K562 (cell line): ENCODE results near the gene DHRS7C. TPM values are rescaled to one million over a fixed set of nuclear protein-coding genes. Genes with fewer than 3 reads are reported as not detected.

Source experiments
- ATAC-seq: fragments of 200-7000 bp; cut with Tn5 transposase; 3 replicates; pipeline ENCODE4 v1.9.1; 2020; ENCODE audit warnings: moderate library complexity
- BruUV-seq: library from RNA; stranded (reverse); fragments of 400-500 nt; replicated peaks from 2 replicates; lab custom pipeline; 2021; lab: Mats Ljungman, UMichigan
- CTCF ChIA-PET: fragments of 300-600 bp; formaldehyde crosslinking; extraction: SDS; loops from one replicate; lab custom pipeline; 2021; ENCODE audit warnings: low intra/inter-chr PET ratio; lab: Yijun Ruan, JAX
- POLR2A ChIA-PET: fragments of 300-600, 350-650 bp; sonication (Branson Sonifier 250); formaldehyde crosslinking; extraction: SDS; loops from one replicate; lab custom pipeline; 2021; ENCODE audit warnings: antibody characterized with exemption, inconsistent platforms; lab: Yijun Ruan, JAX
- DNase-seq, 4 experiments: peaks; one replicate each; pipeline versions ENCODE4 v3.0.0 to v3.0.0-alpha.2; 2011 to 2018; ENCODE audit warnings: low spot score in 3 of 4, mixed read lengths in 3 of 4; ENCODE audit errors: extremely low read depth in 1 of 4
- FAIRE-seq: peaks from 2 replicates; lab custom pipeline; 2011; peaks lifted over from hg19 to GRCh38; lab: Jason Lieb, UNC
- H2AFZ ChIP-seq: 2 replicates; pipeline ENCODE4 v1.6.0; 2011; ENCODE audit warnings: low read depth, low read length, control low read depth, inconsistent platforms
- H3K27ac ChIP-seq: fragments of 200-600 bp; 3 replicates; pipeline ENCODE4 v1.8.0; 2011; ENCODE audit warnings: low read depth, mild to moderate bottlenecking, control low read depth, inconsistent platforms, low read length, moderate library complexity, mixed read lengths; ENCODE audit errors: extremely low read depth
- H3K27me3 ChIP-seq, 2 experiments: fragments of 300-600 bp in 1 of 2; 2 replicates in 1 of 2; 3 replicates in 1 of 2; pipeline versions ENCODE4 v1.6.0 to v1.8.0; 2011; ENCODE audit warnings: inconsistent platforms in 2 of 2, low read length in 2 of 2, mild to moderate bottlenecking in 1 of 2, mixed read lengths in 1 of 2, moderate library complexity in 1 of 2; ENCODE audit not compliant: control insufficient read depth in 2 of 2, insufficient read depth in 2 of 2
- H3K36me3 ChIP-seq: fragments of 300-600 bp; 3 replicates; pipeline ENCODE4 v1.8.0; 2011; ENCODE audit warnings: mild to moderate bottlenecking, low read length, inconsistent platforms; ENCODE audit not compliant: control insufficient read depth, insufficient read depth
- H3K4me1 ChIP-seq, 2 experiments: fragments of 200-600 bp in 1 of 2; replicated peaks in 1 of 2; 2 replicates in 1 of 2; 3 replicates in 1 of 2; pipeline versions ENCODE4 v1.5.1 to v1.8.0; 2011; ENCODE audit warnings: inconsistent platforms in 2 of 2, low read length in 2 of 2, mild to moderate bottlenecking in 1 of 2, mixed read lengths in 1 of 2, moderate library complexity in 1 of 2; ENCODE audit not compliant: control insufficient read depth in 2 of 2, insufficient read depth in 2 of 2
- H3K4me2 ChIP-seq: 2 replicates; pipeline ENCODE4 v1.6.1; 2011; ENCODE audit warnings: low read length, control low read depth, inconsistent platforms, mixed read lengths; ENCODE audit not compliant: insufficient read depth
- H3K4me3 ChIP-seq: fragments of 200-600 bp; sonication (generic), shearing (Covaris generic); 2 replicates; pipeline ENCODE4 v1.5.1; 2016; ENCODE audit warnings: control low read depth, inconsistent platforms
- H3K79me2 ChIP-seq: fragments of 200-600 bp; 3 replicates; pipeline ENCODE4 v1.8.0; 2011; ENCODE audit warnings: low read length, inconsistent platforms; ENCODE audit not compliant: control insufficient read depth, insufficient read depth
- H3K9ac ChIP-seq, 2 experiments: 2 replicates each; pipeline versions ENCODE4 v1.6.0 to v1.6.1; 2011; ENCODE audit warnings: low read depth in 2 of 2, low read length in 2 of 2, control low read depth in 1 of 2, inconsistent platforms in 1 of 2, mild to moderate bottlenecking in 1 of 2, mixed read lengths in 1 of 2; ENCODE audit not compliant: insufficient read depth in 1 of 2
- H3K9me1 ChIP-seq: one replicate; pipeline ENCODE4 v1.6.0; 2011; ENCODE audit warnings: inconsistent platforms, mild to moderate bottlenecking, low read length, moderate library complexity; ENCODE audit not compliant: control insufficient read depth, insufficient read depth
- H3K9me3 ChIP-seq: replicated peaks from 2 replicates; pipeline ENCODE4 v1.5.1; 2011; ENCODE audit warnings: low read depth, low read length, inconsistent platforms; ENCODE audit not compliant: control insufficient read depth, insufficient read depth
- H4K20me1 ChIP-seq: replicated peaks from 2 replicates; pipeline ENCODE4 v1.6.1; 2011; ENCODE audit warnings: low read length, inconsistent platforms, mixed read lengths; ENCODE audit not compliant: control insufficient read depth, insufficient read depth
- ELF1 ChIP-seq: fragments of 200-800 bp; sonication (Bioruptor generic); IDR thresholded peaks from 2 replicates; pipeline ENCODE4 v1.6.1; 2016; ENCODE audit warnings: missing genetic modification characterization, missing compliant biosample characterization
- EP300 ChIP-seq: IDR thresholded peaks from 2 replicates; pipeline ENCODE4 v1.6.1; 2012; ENCODE audit warnings: low read length, improper control_type of control experiment
- MEF2A ChIP-seq: IDR thresholded peaks from 2 replicates; pipeline ENCODE4 v1.6.1; 2011; ENCODE audit warnings: low read depth, mild to moderate bottlenecking, low read length, moderate library complexity; ENCODE audit not compliant: control insufficient read depth
- NFATC3 ChIP-seq: fragments of 450-650 bp; IDR thresholded peaks from 2 replicates; pipeline ENCODE4 v1.6.1; 2017; ENCODE audit warnings: mild to moderate bottlenecking
- NFIX ChIP-seq: fragments of 250-450 bp; sonication (Bioruptor Pico); IDR thresholded peaks from 2 replicates; pipeline ENCODE4 v1.4.0; 2020; ENCODE audit warnings: low read depth, mild to moderate bottlenecking, moderate library complexity
- ZBTB17 ChIP-seq: fragments of 450-650 bp; formaldehyde crosslinking; IDR thresholded peaks from 2 replicates; pipeline ENCODE4 v1.4.0; 2020; ENCODE audit warnings: mild to moderate bottlenecking
- ZNF212 ChIP-seq: fragments of 450-650 bp; formaldehyde crosslinking; IDR thresholded peaks from 2 replicates; pipeline ENCODE4 v1.4.0; 2020; ENCODE audit warnings: mild to moderate bottlenecking
- WGBS: fragments of 100-300 bp; shearing (Covaris generic); methylation state at CpG from one replicate; pipeline ENCODE4 v1.1.6; 2016; ENCODE audit warnings: low coverage, mixed read lengths; ENCODE audit not compliant: insufficient coverage; ENCODE audit errors: missing lambda C conversion rate; 5-methylcytosine and 5-hydroxymethylcytosine counted together
- in situ Hi-C: fragments of 300-500 bp; cut with MboI; formaldehyde crosslinking; loops from 4 replicates; pipeline ENCODE4 v1.15.0; 2018; ENCODE audit warnings: inconsistent platforms, mixed read lengths
- intact Hi-C: fragments of 100-400 bp; cut with micrococcal nuclease; formaldehyde crosslinking; loops from 2 replicates; pipeline ENCODE4 v1.14.2; 2022
- polyA plus RNA-seq, 8 experiments: library from polyadenylated mRNA; depleted of rRNA in 4 of 8; stranded (reverse) in 5 of 8; unstranded in 3 of 8; fragments of >200 nt; fragmentation: Nextera tagmentation in 2 of 8; fragmentation: Illumina TruSeq in 1 of 8; extraction: Ambion mirVana in 2 of 8; extraction: Trizol in 1 of 8; gene quantifications; 2 replicates each; pipeline versions ENCODE4 v1.2.1 to v1.2.3, GENCODE V29; 2011 to 2014; ENCODE audit warnings: inconsistent platforms in 1 of 8, missing spikeins in 1 of 8
- total RNA-seq, 7 experiments: library from RNA; depleted of rRNA in 6 of 7; stranded (reverse); fragments of >200 nt in 6 of 7; fragmentation: Illumina TruSeq in 2 of 7; extraction: Trizol in 2 of 7; gene quantifications; 2 replicates each; pipeline versions ENCODE4 v1.2.1 to v1.2.3, GENCODE V29; 2011 to 2021; ENCODE audit warnings: low replicate concordance in 1 of 7
- TF ChIP-seq, protein P1 (sequence below): fragments of 450-650 bp; IDR thresholded peaks from 2 replicates; pipeline ENCODE4 v1.6.1; 2017; ENCODE audit warnings: antibody characterized with exemption, mild to moderate bottlenecking

The DHRS7C gene
- total and polyA plus RNA-seq, 9 of the 15 experiments (the other 6 are each of a cell fraction or from before 2014, with no cell fraction given), result not detected

DNA sequence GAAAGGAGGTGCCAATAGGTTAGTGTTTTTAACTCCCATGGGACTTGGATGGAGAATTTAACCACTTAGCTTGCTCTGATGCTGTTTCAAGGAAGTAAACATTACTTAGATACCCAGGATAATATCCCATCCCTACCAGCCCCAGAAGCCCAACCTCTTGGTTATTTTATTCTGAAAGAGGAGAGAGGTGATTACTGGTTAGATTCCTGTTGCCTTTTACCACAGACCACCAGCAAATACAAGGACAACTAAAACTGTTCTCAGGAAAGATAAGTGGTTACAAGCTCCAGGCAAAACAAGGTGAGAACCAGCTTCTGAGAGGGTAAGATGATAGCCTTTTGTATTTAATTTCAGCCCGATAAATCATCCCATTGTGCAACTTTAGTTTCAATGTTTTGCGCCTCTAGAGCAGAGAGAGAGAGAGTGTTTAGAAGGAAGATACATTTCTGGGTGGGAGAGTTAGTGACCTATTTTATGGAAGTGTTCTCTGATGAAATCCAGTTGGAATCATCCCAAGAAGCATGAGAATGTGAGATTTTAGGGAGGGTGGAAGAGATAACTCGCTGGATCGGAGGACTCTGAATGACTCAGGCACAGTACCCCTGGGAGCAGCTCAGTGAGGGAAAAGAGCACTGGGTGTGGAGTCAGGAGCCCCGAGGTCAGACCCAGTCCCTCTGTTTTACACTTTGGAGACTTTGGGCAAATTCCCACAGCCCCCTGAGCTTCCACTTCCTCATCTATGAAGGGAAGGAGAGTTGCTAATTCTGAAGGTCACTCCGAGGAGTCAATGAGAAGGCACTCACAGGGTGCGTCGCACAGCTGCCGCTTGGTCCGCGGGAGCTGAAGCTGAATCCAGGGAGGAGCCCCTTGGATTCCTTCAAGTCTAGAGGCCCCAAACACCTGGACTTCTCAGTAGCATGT, 46.4 kb upstream of the DHRS7C start (continued):
- no peak for TF ChIP-seq NFIX (CRISPR knock-in tag)
- TF ChIP-seq, all 486 proteins: peak for 0

DNA sequence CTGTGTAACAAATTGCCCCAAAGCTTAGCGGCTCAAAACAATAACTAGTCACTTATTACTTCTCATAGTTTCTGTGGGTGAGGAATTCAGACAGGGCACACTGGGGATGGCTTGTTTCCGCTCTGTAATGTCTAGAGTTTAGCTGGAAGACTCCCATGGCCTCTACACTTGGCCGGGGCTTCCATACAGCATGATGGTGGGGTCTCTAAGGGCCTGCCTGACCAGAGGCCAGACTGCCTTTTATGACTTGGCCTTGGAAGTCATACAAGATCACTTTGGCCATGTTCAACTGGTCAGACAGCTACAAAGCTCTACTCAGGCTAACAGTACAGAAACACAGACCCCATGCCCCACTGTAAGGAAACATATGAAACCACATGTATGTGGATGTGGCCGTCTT, 42.5 kb upstream of the DHRS7C start:
- ChIA-PET CTCF (no interaction called here), POLR2A (no interaction called here)
- in situ Hi-C loops (no loop called here), intact Hi-C loops (no loop called here)
- FAIRE-seq (no peak), ATAC-seq (no peak), DNase-seq (no peak)
- Histone ChIP-seq H3K36me3 (no peaks in the 10 kb centered on the region), H3K27ac (no peak overlapping the region), H3K9me3 (no peaks in the 10 kb centered on the region), H2AFZ (no peak overlapping the region), H3K4me2 (no peak overlapping the region), H3K9me1 (no peaks in the 10 kb centered on the region), H3K79me2 (no peaks in the 10 kb centered on the region), H3K4me1 (no peaks in the 10 kb centered on the region), H3K9ac (no peak overlapping the region), H3K27me3 (no peaks in the 10 kb centered on the region; a peak in 1 of 5 replicates), H3K4me3 (no peak overlapping the region), H4K20me1 (no peaks in the 10 kb centered on the region)
- 0% methylated on average over 3 of the region's 4 CpGs for WGBS
- BruUV-seq, result no TSS peak
- TF ChIP-seq ZBTB17 (CRISPR knock-in tag) (no peak), ZNF212 (CRISPR knock-in tag) (no peak), ELF1 (no peak), MEF2A (no peak), NFATC3 (no peak), EP300 (no peak)
- TF ChIP-seq, protein P1, sequence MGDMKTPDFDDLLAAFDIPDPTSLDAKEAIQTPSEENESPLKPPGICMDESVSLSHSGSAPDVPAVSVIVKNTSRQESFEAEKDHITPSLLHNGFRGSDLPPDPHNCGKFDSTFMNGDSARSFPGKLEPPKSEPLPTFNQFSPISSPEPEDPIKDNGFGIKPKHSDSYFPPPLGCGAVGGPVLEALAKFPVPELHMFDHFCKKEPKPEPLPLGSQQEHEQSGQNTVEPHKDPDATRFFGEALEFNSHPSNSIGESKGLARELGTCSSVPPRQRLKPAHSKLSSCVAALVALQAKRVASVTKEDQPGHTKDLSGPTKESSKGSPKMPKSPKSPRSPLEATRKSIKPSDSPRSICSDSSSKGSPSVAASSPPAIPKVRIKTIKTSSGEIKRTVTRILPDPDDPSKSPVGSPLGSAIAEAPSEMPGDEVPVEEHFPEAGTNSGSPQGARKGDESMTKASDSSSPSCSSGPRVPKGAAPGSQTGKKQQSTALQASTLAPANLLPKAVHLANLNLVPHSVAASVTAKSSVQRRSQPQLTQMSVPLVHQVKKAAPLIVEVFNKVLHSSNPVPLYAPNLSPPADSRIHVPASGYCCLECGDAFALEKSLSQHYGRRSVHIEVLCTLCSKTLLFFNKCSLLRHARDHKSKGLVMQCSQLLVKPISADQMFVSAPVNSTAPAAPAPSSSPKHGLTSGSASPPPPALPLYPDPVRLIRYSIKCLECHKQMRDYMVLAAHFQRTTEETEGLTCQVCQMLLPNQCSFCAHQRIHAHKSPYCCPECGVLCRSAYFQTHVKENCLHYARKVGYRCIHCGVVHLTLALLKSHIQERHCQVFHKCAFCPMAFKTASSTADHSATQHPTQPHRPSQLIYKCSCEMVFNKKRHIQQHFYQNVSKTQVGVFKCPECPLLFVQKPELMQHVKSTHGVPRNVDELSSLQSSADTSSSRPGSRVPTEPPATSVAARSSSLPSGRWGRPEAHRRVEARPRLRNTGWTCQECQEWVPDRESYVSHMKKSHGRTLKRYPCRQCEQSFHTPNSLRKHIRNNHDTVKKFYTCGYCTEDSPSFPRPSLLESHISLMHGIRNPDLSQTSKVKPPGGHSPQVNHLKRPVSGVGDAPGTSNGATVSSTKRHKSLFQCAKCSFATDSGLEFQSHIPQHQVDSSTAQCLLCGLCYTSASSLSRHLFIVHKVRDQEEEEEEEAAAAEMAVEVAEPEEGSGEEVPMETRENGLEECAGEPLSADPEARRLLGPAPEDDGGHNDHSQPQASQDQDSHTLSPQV, result no peak
